ENCODE data around the gene DVL2.

- TF ChIP-seq YY1 (IDR thresholded peaks at IDR 0.05) = peak; percentile 80
- TF ChIP-seq RAD21 (IDR thresholded peaks at IDR 0.05) = peak in 1 of 2 donors; percentile 34
- no peak for TF ChIP-seq CTCF (IDR thresholded peaks at IDR 0.05; ENCODE audit: low read depth, low read length, missing input control)
- peak; percentile 17 to 75 for TF ChIP-seq EGR1 (IDR thresholded peaks at IDR 0.05; ENCODE audit: low read depth in 2 of 2)
- TF ChIP-seq MAX (IDR thresholded peaks at IDR 0.05) = peak; percentile 45
- TF ChIP-seq FOXA1 (IDR thresholded peaks at IDR 0.05) = no peak
These were observed 8.6 kb upstream of the DVL2 start for GRCh38 chr17:7242717-7243452.
